Mucosa of rectum (tissue), 2 donors: Measurements from ENCODE around the gene DHFR2.
"Not testable (repeated sequence)": the region's sequence is repeated elsewhere in the genome, so short reads cannot be mapped to it uniquely, and the experiment has no call there.

ENCODE experiments used
- H3K27ac ChIP-seq, 2 donors: one replicate each; pipeline ENCODE4 v1.7.0; 2013; ENCODE audit warnings: inconsistent platforms in 2 of 2, low read depth in 2 of 2, low read length in 2 of 2
- H3K27me3 ChIP-seq, 2 donors: one replicate each; pipeline ENCODE4 v1.7.0; 2013; ENCODE audit warnings: low read length in 2 of 2; ENCODE audit not compliant: control insufficient read depth in 2 of 2, insufficient read depth in 2 of 2
- H3K36me3 ChIP-seq, 2 donors: one replicate each; pipeline ENCODE4 v1.7.0; 2013; ENCODE audit warnings: low read length in 2 of 2; ENCODE audit not compliant: control insufficient read depth in 2 of 2, insufficient read depth in 2 of 2
- H3K4me1 ChIP-seq, 2 donors: one replicate each; pipeline ENCODE4 v1.7.0; 2013; ENCODE audit warnings: low read length in 2 of 2, mild to moderate bottlenecking in 1 of 2; ENCODE audit not compliant: control insufficient read depth in 2 of 2, insufficient read depth in 2 of 2
- H3K4me3 ChIP-seq, 2 donors: one replicate each; pipeline ENCODE4 v1.7.0; 2013; ENCODE audit warnings: low read length in 2 of 2
- H3K9ac ChIP-seq, 2 donors: one replicate each; pipeline ENCODE4 v1.7.0; 2013; ENCODE audit warnings: low read length in 2 of 2, low read depth in 1 of 2, mild to moderate bottlenecking in 1 of 2
- H3K9me3 ChIP-seq, 2 donors: one replicate each; pipeline ENCODE4 v1.7.0; 2013; ENCODE audit warnings: low read length in 2 of 2; ENCODE audit not compliant: control insufficient read depth in 2 of 2
- donor health status: healthy.
- donor health status: Normal muscosa, but diverticular disease.

The DHFR2 gene

GRCh38 chr3:94089126-94089525, 26.4 kb upstream of the DHFR2 start:
- Histone ChIP-seq H3K27me3 (no peaks in the 10 kb centered on the region), H3K4me1 (no peaks in the 10 kb centered on the region), H3K36me3 (peaks cover 26 to 28% of the 10 kb centered on the region in 2 donors), H3K9me3 (no peaks in the 10 kb centered on the region), H3K4me3 (no peak overlapping the region), H3K27ac (no peak overlapping the region), H3K9ac (no peak overlapping the region)

GRCh38 chr3:94083261-94083660, 20.5 kb upstream of the DHFR2 start:
- no peaks in the 10 kb centered on the region for H3K9me3 ChIP-seq
- peaks cover 9 to 12% of the 10 kb centered on the region in 2 donors for H3K36me3 ChIP-seq
- H3K4me1 ChIP-seq, result peaks cover 5% of the 10 kb centered on the region in 2 donors
- H3K27me3 ChIP-seq, result no peaks in the 10 kb centered on the region
- H3K27ac ChIP-seq, result no peak overlapping the region
- no peak overlapping the region for H3K9ac ChIP-seq
- H3K4me3 ChIP-seq, result no peak overlapping the region

GRCh38 chr3:94082391-94082937, 19.7 kb upstream of the DHFR2 start:
- Histone ChIP-seq H3K9me3 (no peaks in the 10 kb centered on the region), H3K36me3 (peaks cover 8 to 11% of the 10 kb centered on the region in 2 donors), H3K27me3 (no peaks in the 10 kb centered on the region), H3K9ac (no peak overlapping the region), H3K4me1 (peaks cover 5% of the 10 kb centered on the region in 2 donors), H3K4me3 (no peak overlapping the region), H3K27ac (no peak overlapping the region)

GRCh38 chr3:94081884-94082283, 19.2 kb upstream of the DHFR2 start:
- Histone ChIP-seq H3K4me1 (peaks cover 5% of the 10 kb centered on the region in 2 donors), H3K9ac (no peak overlapping the region), H3K36me3 (peaks cover 8% of the 10 kb centered on the region in 2 donors), H3K4me3 (no peak overlapping the region), H3K9me3 (no peaks in the 10 kb centered on the region), H3K27ac (no peak overlapping the region), H3K27me3 (no peaks in the 10 kb centered on the region)

GRCh38 chr3:94080552-94080951, 17.8 kb upstream of the DHFR2 start:
- not testable (repeated sequence) for H3K4me1 ChIP-seq, H3K9ac ChIP-seq, H3K9me3 ChIP-seq, H3K4me3 ChIP-seq, H3K27ac ChIP-seq, H3K27me3 ChIP-seq
- peaks cover 4 to 12% of the 10 kb centered on the region in 2 donors for H3K36me3 ChIP-seq

- H3K9ac ChIP-seq, result no peak overlapping the region
- peaks cover 5% of the 10 kb centered on the region in 2 donors for H3K4me1 ChIP-seq
- no peak overlapping the region for H3K4me3 ChIP-seq
- peaks cover 9 to 18% of the 10 kb centered on the region in 2 donors for H3K36me3 ChIP-seq
- H3K27me3 ChIP-seq, result no peaks in the 10 kb centered on the region
- no peaks in the 10 kb centered on the region for H3K9me3 ChIP-seq
- H3K27ac ChIP-seq, result no peak overlapping the region
Observed at GRCh38 chr3:94076055-94076454, 13.3 kb upstream of the DHFR2 start.

GRCh38 chr3:94071713-94072284, 9.1 kb upstream of the DHFR2 start:
- H3K27ac ChIP-seq, result no peak overlapping the region
- H3K27me3 ChIP-seq, result no peaks in the 10 kb centered on the region
- no peak overlapping the region for H3K9ac ChIP-seq
- peaks cover 0 to 4% of the 10 kb centered on the region in 2 donors for H3K4me1 ChIP-seq
- H3K9me3 ChIP-seq, result no peaks in the 10 kb centered on the region
- no peak overlapping the region for H3K4me3 ChIP-seq
- H3K36me3 ChIP-seq, result peaks cover 24 to 28% of the 10 kb centered on the region in 2 donors

- Histone ChIP-seq H3K4me1 (peaks cover under 1 to 4% of the 10 kb centered on the region in 2 donors), H3K9ac (no peak overlapping the region), H3K36me3 (peaks cover 25 to 27% of the 10 kb centered on the region in 2 donors), H3K27me3 (no peaks in the 10 kb centered on the region), H3K27ac (no peak overlapping the region), H3K4me3 (no peak overlapping the region), H3K9me3 (no peaks in the 10 kb centered on the region)
Observed at GRCh38 chr3:94070341-94070911, 7.7 kb upstream of the DHFR2 start.

- Histone ChIP-seq H3K4me3 (no peak overlapping the region), H3K9ac (no peak overlapping the region), H3K9me3 (no peaks in the 10 kb centered on the region), H3K27me3 (no peaks in the 10 kb centered on the region), H3K4me1 (peaks cover 6 to 12% of the 10 kb centered on the region in 2 donors), H3K36me3 (peaks cover 25 to 30% of the 10 kb centered on the region in 2 donors), H3K27ac (no peak overlapping the region)
Observed at GRCh38 chr3:94069194-94069813, 6.6 kb upstream of the DHFR2 start.
